Osteoblast (primary cell): Measurements from ENCODE around the gene CCDC33. TPM values are rescaled to one million over a fixed set of nuclear protein-coding genes. Genes with fewer than 3 reads are reported as not detected.

Source experiments
- DNase-seq: peaks from one replicate; pipeline ENCODE4 v3.0.0; 2011; ENCODE audit warnings: low spot score, mixed read lengths; ENCODE audit not compliant: insufficient read length; ENCODE audit errors: missing footprints
- H2AFZ ChIP-seq: 2 replicates; pipeline ENCODE4 v1.6.0; 2011; ENCODE audit warnings: mild to moderate bottlenecking, low read length
- H3K27ac ChIP-seq: 2 replicates; pipeline ENCODE4 v1.5.1; 2011; ENCODE audit warnings: mild to moderate bottlenecking, low read depth, low read length, moderate library complexity
- H3K27me3 ChIP-seq: 2 replicates; pipeline ENCODE4 v1.6.0; 2012; ENCODE audit warnings: mild to moderate bottlenecking, control low read depth, inconsistent platforms, low read length, moderate library complexity; ENCODE audit not compliant: insufficient read depth
- H3K36me3 ChIP-seq: 2 replicates; pipeline ENCODE4 v1.5.1; 2011; ENCODE audit warnings: mild to moderate bottlenecking, low read length, control low read depth, moderate library complexity; ENCODE audit not compliant: insufficient read depth
- H3K4me1 ChIP-seq: 2 replicates; pipeline ENCODE4 v1.5.1; 2011; ENCODE audit warnings: mild to moderate bottlenecking, low read length, control low read depth, moderate library complexity; ENCODE audit not compliant: insufficient read depth
- H3K4me2 ChIP-seq: 2 replicates; pipeline ENCODE4 v1.6.0; 2011; ENCODE audit warnings: mild to moderate bottlenecking, low read length; ENCODE audit not compliant: insufficient read depth
- H3K4me3 ChIP-seq: fragments of 200-600 bp; sonication (generic); 3 replicates; pipeline ENCODE4 v1.5.1; 2012; ENCODE audit warnings: mild to moderate bottlenecking, low read length, inconsistent platforms; ENCODE audit not compliant: insufficient read depth
- H3K79me2 ChIP-seq: 2 replicates; pipeline ENCODE4 v1.6.0; 2012; ENCODE audit warnings: mild to moderate bottlenecking, low read length, control low read depth, inconsistent platforms; ENCODE audit not compliant: insufficient read depth
- H3K9me3 ChIP-seq: 2 replicates; pipeline ENCODE4 v1.5.1; 2011; ENCODE audit warnings: low read depth, low read length, control low read depth
- H4K20me1 ChIP-seq: 2 replicates; pipeline ENCODE4 v1.6.0; 2012; ENCODE audit warnings: mild to moderate bottlenecking, low read length, control low read depth; ENCODE audit not compliant: insufficient read depth
- total RNA-seq: library from RNA; depleted of rRNA; stranded (reverse); fragments of >200 nt; gene quantifications from 2 replicates; pipeline ENCODE4 v1.2.3, GENCODE V29; 2012
- TF ChIP-seq, protein P1 (sequence below): IDR thresholded peaks from 2 replicates; pipeline ENCODE4 v1.5.1; 2011; ENCODE audit warnings: mild to moderate bottlenecking, low read depth, low read length, moderate library complexity; ENCODE audit errors: extremely low read depth

Gene CCDC33
- total RNA-seq, 1 donor: not detected

- Histone ChIP-seq H3K79me2 (no peaks in the 10 kb centered on the region), H3K27ac (peak overlapping the region; percentile 98), H4K20me1 (no peaks in the 10 kb centered on the region), H2AFZ (peak overlapping the region; percentile 79), H3K9me3 (no peaks in the 10 kb centered on the region), H3K36me3 (no peaks in the 10 kb centered on the region), H3K4me3 (peak overlapping the region; percentile 33), H3K27me3 (no peaks in the 10 kb centered on the region), H3K4me1 (peaks cover 28% of the 10 kb centered on the region), H3K4me2 (peak overlapping the region; percentile 69)
- TF ChIP-seq, protein P1, sequence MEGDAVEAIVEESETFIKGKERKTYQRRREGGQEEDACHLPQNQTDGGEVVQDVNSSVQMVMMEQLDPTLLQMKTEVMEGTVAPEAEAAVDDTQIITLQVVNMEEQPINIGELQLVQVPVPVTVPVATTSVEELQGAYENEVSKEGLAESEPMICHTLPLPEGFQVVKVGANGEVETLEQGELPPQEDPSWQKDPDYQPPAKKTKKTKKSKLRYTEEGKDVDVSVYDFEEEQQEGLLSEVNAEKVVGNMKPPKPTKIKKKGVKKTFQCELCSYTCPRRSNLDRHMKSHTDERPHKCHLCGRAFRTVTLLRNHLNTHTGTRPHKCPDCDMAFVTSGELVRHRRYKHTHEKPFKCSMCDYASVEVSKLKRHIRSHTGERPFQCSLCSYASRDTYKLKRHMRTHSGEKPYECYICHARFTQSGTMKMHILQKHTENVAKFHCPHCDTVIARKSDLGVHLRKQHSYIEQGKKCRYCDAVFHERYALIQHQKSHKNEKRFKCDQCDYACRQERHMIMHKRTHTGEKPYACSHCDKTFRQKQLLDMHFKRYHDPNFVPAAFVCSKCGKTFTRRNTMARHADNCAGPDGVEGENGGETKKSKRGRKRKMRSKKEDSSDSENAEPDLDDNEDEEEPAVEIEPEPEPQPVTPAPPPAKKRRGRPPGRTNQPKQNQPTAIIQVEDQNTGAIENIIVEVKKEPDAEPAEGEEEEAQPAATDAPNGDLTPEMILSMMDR: no peak
- DNase-seq: peak; percentile 95
Measured at GRCh38 chr15:74317820-74318375, 81.8 kb downstream of the CCDC33 start.

- H2AFZ ChIP-seq: no peak overlapping the region
Measured at GRCh38 chr15:74318376-74319137, 82.4 kb downstream of the CCDC33 start.

DNA sequence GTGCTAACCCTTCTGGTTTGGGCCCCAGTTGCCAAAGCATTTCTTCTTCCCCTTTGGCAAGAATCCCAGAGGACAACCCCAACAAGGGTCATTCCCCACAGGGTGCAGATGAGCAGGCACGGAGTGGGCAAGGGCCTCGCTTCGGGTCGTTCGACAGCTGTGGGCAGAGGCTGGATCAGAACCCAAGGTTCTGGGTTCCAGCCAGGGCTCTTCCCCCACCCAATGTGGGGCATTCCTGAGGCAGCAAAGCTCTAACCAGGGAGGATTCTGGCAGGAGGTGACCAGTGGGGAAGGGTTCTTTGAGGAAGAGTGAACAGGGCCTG, 83.0 kb downstream of the CCDC33 start:
- H4K20me1 ChIP-seq: no peaks in the 10 kb centered on the region
- no peaks in the 10 kb centered on the region for H3K27me3 ChIP-seq
- DNase-seq: peak; percentile 10
- no peak overlapping the region for H3K4me2 ChIP-seq
- no peak overlapping the region for H2AFZ ChIP-seq
- H3K4me1 ChIP-seq: peaks cover 28% of the 10 kb centered on the region
- no peaks in the 10 kb centered on the region for H3K9me3 ChIP-seq
- no peak overlapping the region for H3K4me3 ChIP-seq
- TF ChIP-seq, protein P1: no peak
- no peaks in the 10 kb centered on the region for H3K36me3 ChIP-seq
- H3K27ac ChIP-seq: no peak overlapping the region
- no peaks in the 10 kb centered on the region for H3K79me2 ChIP-seq

More at GRCh38 chr15:74318376-74319137, 82.4 kb downstream of the CCDC33 start:
- H3K4me3 ChIP-seq: no peak overlapping the region
- H3K27ac ChIP-seq: peak overlapping the region; percentile 98
- TF ChIP-seq, protein P1: no peak
- H3K27me3 ChIP-seq: no peaks in the 10 kb centered on the region
- no peaks in the 10 kb centered on the region for H3K36me3 ChIP-seq
- no peaks in the 10 kb centered on the region for H3K79me2 ChIP-seq
- peaks cover 28% of the 10 kb centered on the region for H3K4me1 ChIP-seq
- DNase-seq: peak; percentile 72
- H3K4me2 ChIP-seq: peak overlapping the region; percentile 69
- no peaks in the 10 kb centered on the region for H3K9me3 ChIP-seq
- H4K20me1 ChIP-seq: no peaks in the 10 kb centered on the region

DNA sequence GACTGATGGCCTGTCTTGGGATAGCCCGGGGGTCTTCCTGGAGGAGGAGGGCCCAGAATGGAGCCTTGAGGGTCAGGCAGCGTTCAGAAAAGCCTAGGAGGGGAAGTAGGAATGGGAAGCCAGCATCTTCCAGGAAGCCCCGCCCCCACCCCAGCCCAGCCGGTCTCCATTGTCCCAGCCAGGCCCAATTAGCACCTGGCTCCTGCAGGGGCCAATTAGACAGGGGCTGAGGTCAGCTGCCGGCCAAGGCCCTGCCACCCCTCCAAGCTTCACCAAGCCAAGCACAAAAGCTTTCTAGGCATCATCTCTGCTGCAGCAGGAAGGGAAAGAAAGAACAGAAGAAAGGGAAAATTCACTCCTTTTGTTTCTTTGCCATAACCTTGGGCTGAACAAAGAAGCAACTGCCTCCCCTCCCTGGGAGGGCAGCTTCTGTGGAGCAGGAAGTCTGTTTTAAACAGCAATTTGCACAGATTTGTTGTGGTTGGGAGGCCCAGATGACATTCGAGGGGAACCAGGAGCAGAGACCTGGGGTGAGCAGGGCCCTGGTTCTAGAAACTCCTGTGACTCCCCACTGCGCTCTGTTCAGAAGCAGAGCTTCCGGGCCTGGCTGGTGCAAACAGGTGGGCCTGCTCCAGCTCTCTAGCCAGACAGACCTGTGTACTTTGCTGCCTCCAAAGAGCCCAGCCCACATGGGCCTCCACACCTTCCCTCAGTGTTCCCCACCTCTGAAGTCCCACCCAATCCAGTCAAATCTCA, 83.6 kb downstream of the CCDC33 start:
- Histone ChIP-seq H3K4me2 (no peak overlapping the region), H3K4me1 (peaks cover 28% of the 10 kb centered on the region), H3K4me3 (no peak overlapping the region), H4K20me1 (no peaks in the 10 kb centered on the region), H2AFZ (no peak overlapping the region), H3K36me3 (no peaks in the 10 kb centered on the region), H3K9me3 (no peaks in the 10 kb centered on the region), H3K27ac (no peak overlapping the region), H3K27me3 (no peaks in the 10 kb centered on the region), H3K79me2 (no peaks in the 10 kb centered on the region)
- TF ChIP-seq, protein P1: no peak
- peak; percentile 25 for DNase-seq
